Fibroblast of lung (primary cell): ENCODE data around the gene IL1RAPL2. TPM values are rescaled to one million over a fixed set of nuclear protein-coding genes. Genes with fewer than 3 reads are reported as not detected.

Experiments used
- DNase-seq, 2 donors: peaks; one replicate each; pipeline versions ENCODE4 v3.0.0 to v3.0.0-alpha.2; 2010; ENCODE audit warnings: low read depth in 2 of 2
- H2AFZ ChIP-seq: 2 replicates; pipeline ENCODE4 v1.5.1; 2012; ENCODE audit warnings: low read length, control low read depth, inconsistent platforms
- H3K27ac ChIP-seq: 2 replicates; pipeline ENCODE4 v1.5.1; 2011; ENCODE audit warnings: low read length, control low read depth; ENCODE audit not compliant: insufficient read depth
- H3K27me3 ChIP-seq: 2 replicates; pipeline ENCODE4 v1.5.1; 2011; ENCODE audit warnings: mild to moderate bottlenecking, low read length; ENCODE audit not compliant: control insufficient read depth, insufficient read depth
- H3K36me3 ChIP-seq: 2 replicates; pipeline ENCODE4 v1.5.1; 2011; ENCODE audit warnings: low read length; ENCODE audit not compliant: control insufficient read depth, insufficient read depth
- H3K4me1 ChIP-seq: 2 replicates; pipeline ENCODE4 v1.5.1; 2011; ENCODE audit warnings: low read length; ENCODE audit not compliant: control insufficient read depth, insufficient read depth; ENCODE audit errors: extremely low read depth
- H3K4me2 ChIP-seq: 2 replicates; pipeline ENCODE4 v1.5.1; 2011; ENCODE audit warnings: low read length, control low read depth; ENCODE audit not compliant: insufficient read depth; ENCODE audit errors: extremely low read depth
- H3K4me3 ChIP-seq, 4 experiments: fragments of 200-600 bp in 1 of 4; sonication (generic) in 1 of 4; replicated peaks in 1 of 4; 2 replicates each; pipeline ENCODE4 v1.5.1; 2011 to 2016; ENCODE audit warnings: low read length in 4 of 4, low read depth in 3 of 4, mild to moderate bottlenecking in 3 of 4, control low read depth in 2 of 4, inconsistent platforms in 1 of 4, mixed read lengths in 1 of 4; ENCODE audit not compliant: insufficient read depth in 1 of 4; ENCODE audit errors: control extremely low read depth in 1 of 4
- H3K79me2 ChIP-seq: 2 replicates; pipeline ENCODE4 v1.5.1; 2012; ENCODE audit warnings: mild to moderate bottlenecking, low read length, inconsistent platforms; ENCODE audit not compliant: control insufficient read depth, insufficient read depth
- H3K9ac ChIP-seq: 2 replicates; pipeline ENCODE4 v1.5.1; 2011; ENCODE audit warnings: mild to moderate bottlenecking, low read length, control low read depth; ENCODE audit not compliant: insufficient read depth
- H3K9me3 ChIP-seq: 2 replicates; pipeline ENCODE4 v1.5.1; 2012; ENCODE audit warnings: low read depth, low read length; ENCODE audit not compliant: control insufficient read depth, insufficient read depth
- H4K20me1 ChIP-seq: 2 replicates; pipeline ENCODE4 v1.5.1; 2011; ENCODE audit warnings: low read length; ENCODE audit not compliant: control insufficient read depth, insufficient read depth; ENCODE audit errors: extremely low read depth
- EZH2 ChIP-seq: IDR thresholded peaks from 2 replicates; pipeline ENCODE4 v1.5.1; 2012; ENCODE audit warnings: low read length, control low read depth, mild to moderate bottlenecking; ENCODE audit errors: missing control alignments
- polyA plus RNA-seq, 2 donors: library from polyadenylated mRNA; depleted of rRNA in 1 of 2; stranded (reverse) in 1 of 2; unstranded in 1 of 2; fragments of >200 nt; gene quantifications; 2 replicates each; pipeline ENCODE4 v1.2.1, GENCODE V29; 2011 to 2012; ENCODE audit warnings: missing spikeins in 1 of 2
- total RNA-seq: library from RNA; depleted of rRNA; stranded (reverse); fragments of >200 nt; gene quantifications from 2 replicates; pipeline ENCODE4 v1.2.1, GENCODE V29; 2014
- TF ChIP-seq, protein P1 (sequence below), 2 donors: IDR thresholded peaks in 1 of 2; conservative IDR thresholded peaks in 1 of 2; 1 replicate in 1 of 2; 2 replicates in 1 of 2; pipeline ENCODE4 v1.5.1; 2011 to 2012; ENCODE audit warnings: low read length in 2 of 2, control low read depth in 1 of 2, inconsistent platforms in 1 of 2, low read depth in 1 of 2, mild to moderate bottlenecking in 1 of 2

The IL1RAPL2 gene
- total and polyA plus RNA-seq, 2 donors (not counting 1 experiment from before 2014, with no cell fraction given), result 0.22 TPM; not detected in 1

- TF ChIP-seq EZH2, result no peak
- TF ChIP-seq, protein P1, sequence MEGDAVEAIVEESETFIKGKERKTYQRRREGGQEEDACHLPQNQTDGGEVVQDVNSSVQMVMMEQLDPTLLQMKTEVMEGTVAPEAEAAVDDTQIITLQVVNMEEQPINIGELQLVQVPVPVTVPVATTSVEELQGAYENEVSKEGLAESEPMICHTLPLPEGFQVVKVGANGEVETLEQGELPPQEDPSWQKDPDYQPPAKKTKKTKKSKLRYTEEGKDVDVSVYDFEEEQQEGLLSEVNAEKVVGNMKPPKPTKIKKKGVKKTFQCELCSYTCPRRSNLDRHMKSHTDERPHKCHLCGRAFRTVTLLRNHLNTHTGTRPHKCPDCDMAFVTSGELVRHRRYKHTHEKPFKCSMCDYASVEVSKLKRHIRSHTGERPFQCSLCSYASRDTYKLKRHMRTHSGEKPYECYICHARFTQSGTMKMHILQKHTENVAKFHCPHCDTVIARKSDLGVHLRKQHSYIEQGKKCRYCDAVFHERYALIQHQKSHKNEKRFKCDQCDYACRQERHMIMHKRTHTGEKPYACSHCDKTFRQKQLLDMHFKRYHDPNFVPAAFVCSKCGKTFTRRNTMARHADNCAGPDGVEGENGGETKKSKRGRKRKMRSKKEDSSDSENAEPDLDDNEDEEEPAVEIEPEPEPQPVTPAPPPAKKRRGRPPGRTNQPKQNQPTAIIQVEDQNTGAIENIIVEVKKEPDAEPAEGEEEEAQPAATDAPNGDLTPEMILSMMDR (conservative IDR thresholded peaks at IDR 0.05 in 1 of 2, IDR thresholded peaks at IDR 0.05 in 1 of 2; ENCODE audit: low read depth in 1 of 2, low read length in 2 of 2), result no peak
- H4K20me1 ChIP-seq, result no peaks in the 10 kb centered on the region
- H3K27me3 ChIP-seq, result no peaks in the 10 kb centered on the region
- H3K4me2 ChIP-seq, result no peak overlapping the region
- H3K36me3 ChIP-seq, result no peaks in the 10 kb centered on the region
- no peak overlapping the region for H2AFZ ChIP-seq
- no peaks in the 10 kb centered on the region for H3K4me1 ChIP-seq
- H3K9ac ChIP-seq, result no peak overlapping the region
- H3K79me2 ChIP-seq, result no peaks in the 10 kb centered on the region
- no peaks in the 10 kb centered on the region for H3K9me3 ChIP-seq
- DNase-seq, result peak; percentile 90 to 92
- H3K27ac ChIP-seq, result no peak overlapping the region
- H3K4me3 ChIP-seq, result no peak overlapping the region
These were observed 998.5 kb downstream of the IL1RAPL2 start for GRCh38 chrX:105564501-105564900.

DNA sequence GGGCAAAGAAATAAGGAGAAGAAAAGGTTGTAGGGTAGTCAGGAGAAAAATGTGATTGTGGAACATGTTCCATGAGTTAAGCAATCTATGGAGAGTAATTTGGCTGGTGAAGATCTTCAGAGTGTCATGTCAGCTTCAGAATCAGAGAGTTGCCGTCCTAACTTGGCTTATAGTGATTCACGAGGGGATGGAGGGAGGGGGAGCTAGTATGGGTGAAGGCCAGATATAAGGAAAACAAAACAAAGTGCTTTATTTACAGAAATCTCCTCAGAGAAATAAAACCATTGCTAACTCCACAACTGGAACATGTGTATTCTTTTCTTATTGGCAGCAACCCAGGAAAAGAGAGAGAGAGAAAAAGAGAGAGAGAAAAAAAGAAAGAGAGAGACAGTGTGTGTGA is 999.9 kb downstream of the IL1RAPL2 start:
- no peaks in the 10 kb centered on the region for H3K79me2 ChIP-seq
- no peak overlapping the region for H3K4me2 ChIP-seq
- no peaks in the 10 kb centered on the region for H3K36me3 ChIP-seq
- H3K9ac ChIP-seq, result no peak overlapping the region
- H2AFZ ChIP-seq, result no peak overlapping the region
- no peaks in the 10 kb centered on the region for H3K4me1 ChIP-seq
- TF ChIP-seq EZH2, result no peak
- TF ChIP-seq, protein P1 (conservative IDR thresholded peaks at IDR 0.05 in 1 of 2, IDR thresholded peaks at IDR 0.05 in 1 of 2; ENCODE audit: low read depth in 1 of 2, low read length in 2 of 2), result no peak
- H3K27ac ChIP-seq, result no peak overlapping the region
- no peaks in the 10 kb centered on the region for H3K27me3 ChIP-seq
- no peak overlapping the region for H3K4me3 ChIP-seq
- DNase-seq, result peak in 1 of 2 donors; percentile 26
- no peaks in the 10 kb centered on the region for H4K20me1 ChIP-seq
- H3K9me3 ChIP-seq, result no peaks in the 10 kb centered on the region

- Histone ChIP-seq H3K4me2 (no peak overlapping the region), H2AFZ (no peak overlapping the region), H3K4me3 (no peak overlapping the region), H3K27ac (no peak overlapping the region), H3K79me2 (no peaks in the 10 kb centered on the region), H3K4me1 (no peaks in the 10 kb centered on the region), H3K36me3 (no peaks in the 10 kb centered on the region), H3K9ac (no peak overlapping the region), H3K27me3 (no peaks in the 10 kb centered on the region), H3K9me3 (no peaks in the 10 kb centered on the region), H4K20me1 (no peaks in the 10 kb centered on the region)
- DNase-seq, result no peak
- TF ChIP-seq, protein P1 (conservative IDR thresholded peaks at IDR 0.05 in 1 of 2, IDR thresholded peaks at IDR 0.05 in 1 of 2; ENCODE audit: low read depth in 1 of 2, low read length in 2 of 2), result no peak
- TF ChIP-seq EZH2, result no peak
These were observed 1001.1 kb downstream of the IL1RAPL2 start for GRCh38 chrX:105567082-105567481.
